ENCODE results near the gene CADM4. TPM values are rescaled to one million over a fixed set of nuclear protein-coding genes. Genes with fewer than 3 reads are reported as not detected.

The CADM4 gene
- total and polyA plus RNA-seq, 2 of the 8 experiments (the other 6 are each of a cell fraction or from before 2014, with no cell fraction given): 13.5 to 25.0 TPM

DNA sequence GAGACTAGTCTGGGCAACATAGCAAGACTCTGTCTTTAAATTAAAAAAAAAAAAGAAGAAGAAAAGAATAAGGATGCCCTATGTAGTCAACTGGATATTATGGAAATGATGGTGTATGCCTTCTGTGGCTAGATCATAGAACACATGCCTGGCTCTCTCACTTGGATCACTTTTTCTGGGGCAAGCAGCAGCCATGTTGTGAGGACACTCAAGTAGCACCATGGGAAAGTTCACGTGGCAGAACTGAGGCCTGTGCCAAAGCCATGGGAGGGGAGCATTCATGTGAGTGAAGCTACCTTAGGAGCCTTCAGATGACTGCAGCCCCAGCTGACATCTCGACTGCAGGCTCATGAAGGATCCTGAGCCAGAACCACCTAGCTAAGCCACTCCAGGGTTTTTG lies 18.4 kb upstream of the CADM4 start (continued):
- TF ChIP-seq GABPA (IDR thresholded peaks at IDR 0.05; ENCODE audit: borderline replicate concordance, insufficient read depth, low read length) (no peak), BCL11A (IDR thresholded peaks at IDR 0.05; ENCODE audit: low read depth in 2 of 2, low read length in 2 of 2) (no peak), CBX5 (IDR thresholded peaks at IDR 0.05; ENCODE audit: low read depth, low read length) (no peak)
